K562 (cell line): ENCODE measurements around the gene DCST1. TPM values are rescaled to one million over a fixed set of nuclear protein-coding genes. Genes with fewer than 3 reads are reported as not detected.

Source experiments
- ARID1B ChIP-seq: fragments of 450-650 bp; IDR thresholded peaks from 2 replicates; pipeline ENCODE4 v1.6.1; 2016; ENCODE audit warnings: antibody characterized with exemption, mild to moderate bottlenecking, inconsistent platforms
- ARNT ChIP-seq, 2 experiments: fragments of 450-650 bp; IDR thresholded peaks; 2 replicates each; pipeline ENCODE4 v1.6.1; 2016; ENCODE audit warnings: mild to moderate bottlenecking in 1 of 2
- CEBPB ChIP-seq: fragments of 450-650 bp; IDR thresholded peaks from 2 replicates; pipeline ENCODE4 v1.6.1; 2016; ENCODE audit warnings: missing genetic modification characterization, missing compliant biosample characterization
- CEBPG ChIP-seq, 3 experiments: fragments of 200-800 bp in 1 of 3; sonication (Bioruptor generic) in 1 of 3; sonication (generic) in 1 of 3; formaldehyde crosslinking in 1 of 3; IDR thresholded peaks in 2 of 3; conservative IDR thresholded peaks in 1 of 3; 2 replicates each; pipeline versions ENCODE4 v1.6.1 to v1.8.0; 2016 to 2022; ENCODE audit warnings: missing compliant biosample characterization in 2 of 3, missing genetic modification characterization in 2 of 3, mild to moderate bottlenecking in 1 of 3, missing genetic modification reagents in 1 of 3
- CHD4 ChIP-seq: fragments of 200-600 bp; sonication (generic); IDR thresholded peaks from 3 replicates; pipeline ENCODE4 v1.6.1; 2012; ENCODE audit warnings: low read depth, mild to moderate bottlenecking, mixed read lengths, low read length, inconsistent platforms; ENCODE audit not compliant: insufficient read depth, insufficient replicate concordance, poor library complexity, severe bottlenecking
- COPS2 ChIP-seq: fragments of 450-650 bp; conservative IDR thresholded peaks from 2 replicates; pipeline ENCODE4 v1.6.1; 2016; ENCODE audit warnings: mild to moderate bottlenecking, moderate library complexity
- E2F4 ChIP-seq: sonication (generic); formaldehyde crosslinking; IDR thresholded peaks from 2 replicates; pipeline ENCODE4 v1.8.0; 2022; ENCODE audit warnings: mild to moderate bottlenecking, low read depth, missing genetic modification reagents
- HDAC3 ChIP-seq: fragments of 450-650 bp; IDR thresholded peaks from 2 replicates; pipeline ENCODE4 v1.6.1; 2018; ENCODE audit warnings: borderline replicate concordance, mild to moderate bottlenecking, moderate library complexity; ENCODE audit not compliant: partially characterized antibody
- HMBOX1 ChIP-seq: sonication (generic); IDR thresholded peaks from 2 replicates; pipeline ENCODE4 v1.6.1; 2016
- LARP7 ChIP-seq: fragments of 450-650 bp; IDR thresholded peaks from 2 replicates; pipeline ENCODE4 v1.6.1; 2016
- PRMT5 ChIP-seq: sonication (generic); formaldehyde crosslinking; IDR thresholded peaks from 2 replicates; pipeline ENCODE4 v1.5.0; 2020; ENCODE audit warnings: missing genetic modification reagents
- RBFOX2 ChIP-seq: fragments of 200-400 bp; formaldehyde crosslinking; IDR thresholded peaks from 2 replicates; pipeline ENCODE4 v1.6.1; 2017; ENCODE audit warnings: low read depth, mild to moderate bottlenecking, low read length, moderate library complexity
- SNAPC5 ChIP-seq: fragments of 250-450 bp; sonication (Bioruptor Pico); IDR thresholded peaks from 2 replicates; pipeline ENCODE4 v1.8.0; 2021; ENCODE audit warnings: moderate library complexity, mild to moderate bottlenecking, inconsistent platforms
- TSHZ1 ChIP-seq: fragments of 250-450 bp; sonication (Bioruptor Pico); IDR thresholded peaks from 2 replicates; pipeline ENCODE4 v1.4.0; 2020; ENCODE audit warnings: mild to moderate bottlenecking, moderate library complexity
- ZBTB1 ChIP-seq: sonication (generic); formaldehyde crosslinking; IDR thresholded peaks from 2 replicates; pipeline ENCODE4 v1.8.1; 2023; ENCODE audit warnings: missing genetic modification reagents, low read depth, mild to moderate bottlenecking, borderline replicate concordance
- ZBTB43 ChIP-seq: sonication (generic); formaldehyde crosslinking; IDR thresholded peaks from 2 replicates; pipeline ENCODE4 v1.8.0; 2023; ENCODE audit warnings: mild to moderate bottlenecking, missing genetic modification reagents
- ZNF589 ChIP-seq: fragments of 200-800 bp; sonication (Bioruptor generic); IDR thresholded peaks from 2 replicates; pipeline ENCODE4 v1.6.1; 2016; ENCODE audit warnings: low read depth, missing genetic modification characterization, missing compliant biosample characterization
- ZNF696 ChIP-seq: fragments of 250-450 bp; sonication (Bioruptor Pico); conservative IDR thresholded peaks from 2 replicates; pipeline ENCODE4 v1.4.0; 2020; ENCODE audit warnings: mild to moderate bottlenecking, moderate library complexity
- polyA plus RNA-seq, 8 experiments: library from polyadenylated mRNA; depleted of rRNA in 4 of 8; stranded (reverse) in 5 of 8; unstranded in 3 of 8; fragments of >200 nt; fragmentation: Nextera tagmentation in 2 of 8; fragmentation: Illumina TruSeq in 1 of 8; extraction: Ambion mirVana in 2 of 8; extraction: Trizol in 1 of 8; gene quantifications; 2 replicates each; pipeline versions ENCODE4 v1.2.1 to v1.2.3, GENCODE V29; 2011 to 2014; ENCODE audit warnings: inconsistent platforms in 1 of 8, missing spikeins in 1 of 8
- total RNA-seq, 7 experiments: library from RNA; depleted of rRNA in 6 of 7; stranded (reverse); fragments of >200 nt in 6 of 7; fragmentation: Illumina TruSeq in 2 of 7; extraction: Trizol in 2 of 7; gene quantifications; 2 replicates each; pipeline versions ENCODE4 v1.2.1 to v1.2.3, GENCODE V29; 2011 to 2021; ENCODE audit warnings: low replicate concordance in 1 of 7

DCST1 gene
- total and polyA plus RNA-seq, 9 of the 15 experiments (the other 6 are each of a cell fraction or from before 2014, with no cell fraction given), result not detected

GRCh38 chr1:155004352-155005075 lies 29.1 kb upstream of the DCST1 start (continued):
- TF ChIP-seq CHD4 (no peak), RBFOX2 (peak; percentile 14; the same call in 1 of the 2 replicates), TSHZ1 (CRISPR knock-in tag) (0 out of 2 replicates have a peak, but pooled peaks have one; percentile 28), ARID1B (peak; percentile 64; the same call in 1 of the 2 replicates), CEBPB (tag) (no peak), HDAC3 (no peak), PRMT5 (CRISPR knock-in tag) (no peak), ZNF589 (peak; percentile 11; the same call in 1 of the 2 replicates), ZNF696 (CRISPR knock-in tag) (no peak), ARNT (IDR thresholded peaks at IDR 0.05) (0 out of 4 replicates have a peak, but pooled peaks of 1 of the 2 experiments have one; percentile 30), COPS2 (no peak), SNAPC5 (CRISPR knock-in tag) (no peak), CEBPG (CRISPR knock-in tag; IDR thresholded peaks at IDR 0.05) (peak; percentile 85), CEBPG (tag; conservative IDR thresholded peaks at IDR 0.05 in 1 of 2, IDR thresholded peaks at IDR 0.05 in 1 of 2) (no peak; a peak in 1 of 4 replicates), E2F4 (no peak), HMBOX1 (0 out of 2 replicates have a peak, but pooled peaks have one; percentile 10), ZBTB1 (CRISPR knock-in tag) (no peak), LARP7 (no peak), ZBTB43 (no peak)
